GM19193 (cell line): ENCODE results near the gene CENPB.

Experiments
- POLR2A ChIP-seq: IDR thresholded peaks from 4 replicates; pipeline ENCODE4 v1.6.1; 2011; ENCODE audit not compliant: insufficient read depth, insufficient read length; ENCODE audit errors: extremely low read depth

The CENPB gene

GRCh38 chr20:3813848-3814581, 27.5 kb upstream of the CENPB start:
- no peak for TF ChIP-seq POLR2A

- TF ChIP-seq POLR2A: no peak
Observed at GRCh38 chr20:3812975-3813847, 26.7 kb upstream of the CENPB start.

- TF ChIP-seq POLR2A: no peak
Observed at GRCh38 chr20:3812259-3812681, 25.7 kb upstream of the CENPB start.

GRCh38 chr20:3811467-3812258, 25.1 kb upstream of the CENPB start:
- no peak for TF ChIP-seq POLR2A

GRCh38 chr20:3808544-3808943, 22.0 kb upstream of the CENPB start:
- TF ChIP-seq POLR2A: no peak

- no peak for TF ChIP-seq POLR2A
Observed at GRCh38 chr20:3804781-3805180, 18.2 kb upstream of the CENPB start.

GRCh38 chr20:3804254-3804751, 17.8 kb upstream of the CENPB start:
- TF ChIP-seq POLR2A: no peak

- no peak for TF ChIP-seq POLR2A
Observed at GRCh38 chr20:3803854-3804253, 17.3 kb upstream of the CENPB start.

- no peak for TF ChIP-seq POLR2A
Observed at GRCh38 chr20:3803289-3803688, 16.7 kb upstream of the CENPB start.

- TF ChIP-seq POLR2A: no peak
Observed at GRCh38 chr20:3802524-3803239, 16.1 kb upstream of the CENPB start.

GRCh38 chr20:3801846-3802245, 15.3 kb upstream of the CENPB start:
- no peak for TF ChIP-seq POLR2A

GRCh38 chr20:3801299-3801698, 14.8 kb upstream of the CENPB start:
- TF ChIP-seq POLR2A: no peak

- no peak for TF ChIP-seq POLR2A
Observed at GRCh38 chr20:3800878-3801260, 14.3 kb upstream of the CENPB start.

GRCh38 chr20:3800256-3800877, 13.8 kb upstream of the CENPB start:
- no peak for TF ChIP-seq POLR2A
